ENCODE data around the gene CDCA3.

DNA sequence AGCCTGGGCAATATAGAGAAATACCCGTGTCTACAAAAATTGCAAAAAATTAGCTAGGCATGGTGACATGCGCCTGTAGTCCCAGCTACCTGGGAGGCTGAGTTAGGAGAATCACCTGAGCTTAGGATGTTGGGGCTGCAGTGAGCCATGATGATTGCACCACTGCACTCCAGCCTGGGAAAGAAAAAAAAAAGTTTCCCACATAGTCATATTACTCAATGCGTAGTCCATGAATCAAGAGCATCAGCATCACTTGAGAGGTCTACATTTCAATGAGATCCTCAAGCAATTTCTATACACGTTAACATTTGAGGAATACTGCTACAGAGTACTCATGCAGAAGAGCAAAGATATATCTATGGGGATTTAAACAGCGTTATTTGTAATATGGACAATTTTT is 48.3 kb upstream of the CDCA3 start:
- TF ChIP-seq, protein P1, sequence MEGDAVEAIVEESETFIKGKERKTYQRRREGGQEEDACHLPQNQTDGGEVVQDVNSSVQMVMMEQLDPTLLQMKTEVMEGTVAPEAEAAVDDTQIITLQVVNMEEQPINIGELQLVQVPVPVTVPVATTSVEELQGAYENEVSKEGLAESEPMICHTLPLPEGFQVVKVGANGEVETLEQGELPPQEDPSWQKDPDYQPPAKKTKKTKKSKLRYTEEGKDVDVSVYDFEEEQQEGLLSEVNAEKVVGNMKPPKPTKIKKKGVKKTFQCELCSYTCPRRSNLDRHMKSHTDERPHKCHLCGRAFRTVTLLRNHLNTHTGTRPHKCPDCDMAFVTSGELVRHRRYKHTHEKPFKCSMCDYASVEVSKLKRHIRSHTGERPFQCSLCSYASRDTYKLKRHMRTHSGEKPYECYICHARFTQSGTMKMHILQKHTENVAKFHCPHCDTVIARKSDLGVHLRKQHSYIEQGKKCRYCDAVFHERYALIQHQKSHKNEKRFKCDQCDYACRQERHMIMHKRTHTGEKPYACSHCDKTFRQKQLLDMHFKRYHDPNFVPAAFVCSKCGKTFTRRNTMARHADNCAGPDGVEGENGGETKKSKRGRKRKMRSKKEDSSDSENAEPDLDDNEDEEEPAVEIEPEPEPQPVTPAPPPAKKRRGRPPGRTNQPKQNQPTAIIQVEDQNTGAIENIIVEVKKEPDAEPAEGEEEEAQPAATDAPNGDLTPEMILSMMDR (conservative IDR thresholded peaks at IDR 0.05 in 1 of 2, IDR thresholded peaks at IDR 0.05 in 1 of 2; ENCODE audit: low read depth in 1 of 2, low read length in 2 of 2) = no peak
- TF ChIP-seq EZH2 (IDR thresholded peaks at IDR 0.05; ENCODE audit: low read length, missing control alignments) = no peak
